Erythroblast (primary cell): ENCODE measurements around the gene PAPOLA.

Source experiments
- GATA1 ChIP-seq: IDR thresholded peaks from 2 replicates; pipeline ENCODE4 v1.6.1; 2011; ENCODE audit warnings: low read depth, mild to moderate bottlenecking, control low read depth, low read length, moderate library complexity
- POLR2A ChIP-seq: IDR thresholded peaks from 2 replicates; pipeline ENCODE4 v1.6.1; 2011; ENCODE audit warnings: mild to moderate bottlenecking, low read length

DNA sequence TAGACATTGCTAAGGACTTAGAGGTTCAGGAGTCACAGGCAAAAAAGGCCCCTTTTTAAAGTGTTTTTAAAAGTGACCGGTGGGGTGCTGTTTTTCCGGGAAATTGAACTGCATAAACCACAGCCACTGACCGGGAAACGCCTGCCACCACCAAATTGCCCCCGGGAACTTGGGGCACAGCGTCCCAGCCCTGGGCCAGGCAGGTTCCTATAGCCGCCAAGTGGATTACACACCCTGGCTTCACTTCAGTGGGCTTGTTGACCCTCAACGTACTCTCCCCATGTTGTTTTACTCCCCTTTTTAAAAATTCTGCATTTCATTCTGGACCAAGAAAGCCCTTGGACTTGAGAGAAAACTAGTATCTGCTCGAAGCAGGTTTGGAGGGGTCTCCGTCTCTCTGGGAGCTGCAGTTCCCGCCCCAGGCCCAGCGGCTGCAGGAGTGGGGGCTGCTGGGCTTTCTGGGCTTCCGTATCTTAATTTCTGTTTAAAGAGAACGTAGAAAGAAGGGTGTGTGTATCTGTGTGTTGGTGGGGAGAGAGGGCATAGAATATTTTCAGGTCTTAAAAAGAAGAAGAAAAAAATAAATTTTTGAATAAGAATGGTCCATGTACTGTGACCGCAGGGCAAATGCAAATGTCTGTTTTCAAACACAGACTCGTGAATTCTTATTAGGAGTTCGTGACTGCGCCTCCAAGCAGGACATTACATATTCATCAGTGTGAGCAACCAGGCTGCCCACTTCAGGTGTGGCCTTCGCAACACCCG lies 82.9 kb downstream of the PAPOLA start:
- no peak for TF ChIP-seq POLR2A
- no peak for TF ChIP-seq GATA1
